Mesendoderm (in vitro differentiated cells): ENCODE results near the gene S100Z.
"Not testable (repeated sequence)": the region's sequence is repeated elsewhere in the genome, so short reads cannot be mapped to it uniquely, and the experiment has no call there.

Experiments used
- DNase-seq: peaks from one replicate; pipeline ENCODE4 v3.0.0; 2013
- H2AK5ac ChIP-seq: 2 replicates; pipeline ENCODE4 v1.6.1; 2013; ENCODE audit warnings: low read length, inconsistent platforms
- H2BK120ac ChIP-seq: 2 replicates; pipeline ENCODE4 v1.6.1; 2013; ENCODE audit warnings: low read depth, mild to moderate bottlenecking, low read length, moderate library complexity, mixed read lengths
- H2BK15ac ChIP-seq: replicated peaks from 2 replicates; pipeline ENCODE4 v1.6.1; 2013; ENCODE audit warnings: low read depth, mild to moderate bottlenecking, moderate library complexity
- H2BK5ac ChIP-seq: 2 replicates; pipeline ENCODE4 v1.6.1; 2013; ENCODE audit warnings: low read length, inconsistent platforms
- H3K18ac ChIP-seq: 2 replicates; pipeline ENCODE4 v1.6.1; 2013; ENCODE audit warnings: mild to moderate bottlenecking, low read length, mixed read lengths
- H3K23ac ChIP-seq: one replicate; pipeline ENCODE4 v1.6.1; 2013; ENCODE audit warnings: low read length
- H3K27ac ChIP-seq: 2 replicates; pipeline ENCODE4 v1.5.1; 2013; ENCODE audit warnings: low read depth, mild to moderate bottlenecking, inconsistent platforms, low read length, moderate library complexity
- H3K27me3 ChIP-seq: 2 replicates; pipeline ENCODE4 v1.6.1; 2013; ENCODE audit warnings: low read length, control low read depth, mild to moderate bottlenecking, inconsistent platforms; ENCODE audit not compliant: insufficient read depth, poor library complexity
- H3K36me3 ChIP-seq: 2 replicates; pipeline ENCODE4 v1.6.1; 2013; ENCODE audit warnings: low read length, inconsistent platforms; ENCODE audit not compliant: control insufficient read depth, insufficient read depth
- H3K4ac ChIP-seq: one replicate; pipeline ENCODE4 v1.6.1; 2013; ENCODE audit warnings: low read depth, mild to moderate bottlenecking, low read length, moderate library complexity
- H3K4me1 ChIP-seq: 2 replicates; pipeline ENCODE4 v1.6.1; 2013; ENCODE audit warnings: low read depth, low read length, inconsistent platforms; ENCODE audit not compliant: control insufficient read depth
- H3K4me2 ChIP-seq: 2 replicates; pipeline ENCODE4 v1.6.1; 2013; ENCODE audit warnings: low read length
- H3K4me3 ChIP-seq: 2 replicates; pipeline ENCODE4 v1.5.1; 2013; ENCODE audit warnings: mild to moderate bottlenecking, low read length
- H3K56ac ChIP-seq: one replicate; pipeline ENCODE4 v1.6.1; 2013; ENCODE audit warnings: low read length
- H3K79me1 ChIP-seq: 2 replicates; pipeline ENCODE4 v1.6.1; 2013; ENCODE audit warnings: low read length, inconsistent platforms
- H3K79me2 ChIP-seq: 2 replicates; pipeline ENCODE4 v1.6.1; 2013; ENCODE audit warnings: mild to moderate bottlenecking, low read length; ENCODE audit not compliant: control insufficient read depth, insufficient read depth
- H3K9ac ChIP-seq: 2 replicates; pipeline ENCODE4 v1.6.1; 2013; ENCODE audit warnings: low read length, inconsistent platforms
- H4K5ac ChIP-seq: one replicate; pipeline ENCODE4 v1.6.1; 2013; ENCODE audit warnings: low read length
- H4K8ac ChIP-seq: one replicate; pipeline ENCODE4 v1.6.1; 2013; ENCODE audit warnings: low read depth, mild to moderate bottlenecking, control low read depth, low read length, moderate library complexity
- WGBS: extraction: QIAGEN DNeasy Blood & Tissue Kit; methylation state at CpG from one replicate; pipeline ENCODE4 v1.1.7; 2013; ENCODE audit warnings: low lambda C conversion rate, missing lambda C conversion rate; ENCODE audit not compliant: insufficient coverage; ENCODE audit errors: extremely low coverage; 5-methylcytosine and 5-hydroxymethylcytosine counted together

Gene S100Z

DNA sequence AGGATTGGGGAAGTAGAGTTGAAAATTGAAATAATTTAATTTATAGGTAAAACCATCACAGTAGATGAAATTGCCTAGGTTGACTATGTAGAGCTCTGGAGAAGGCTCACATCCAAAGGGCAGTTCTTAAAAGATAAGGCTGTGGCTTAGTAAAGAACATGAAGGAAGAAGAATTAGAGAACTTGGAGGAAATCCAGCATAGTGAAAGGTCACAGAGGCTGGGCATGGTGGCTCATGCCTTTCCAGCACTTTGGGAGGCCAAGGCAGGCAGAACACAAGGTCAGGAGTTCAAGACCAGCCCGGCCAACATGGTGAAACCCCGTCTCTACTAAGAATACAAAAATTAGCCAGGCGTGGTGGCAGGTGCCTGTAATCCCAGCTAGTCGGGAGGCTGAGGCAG, 7.0 kb downstream of the S100Z start:
- H3K4ac ChIP-seq, H2BK5ac ChIP-seq, H3K27me3 ChIP-seq, H3K36me3 ChIP-seq, H3K79me1 ChIP-seq, H3K56ac ChIP-seq, H3K23ac ChIP-seq, H3K27ac ChIP-seq, H2AK5ac ChIP-seq, H3K18ac ChIP-seq, H4K5ac ChIP-seq, H2BK15ac ChIP-seq, H2BK120ac ChIP-seq, H3K4me1 ChIP-seq, H3K4me2 ChIP-seq, DNase-seq, H3K4me3 ChIP-seq, H4K8ac ChIP-seq, H3K79me2 ChIP-seq, H3K9ac ChIP-seq: not testable (repeated sequence)
- WGBS: no CpG with 5 or more reads among the region's 4 CpGs

- no CpG with 5 or more reads among the region's 10 CpGs for WGBS
Measured at GRCh38 chr5:76859591-76860247, 9.9 kb downstream of the S100Z start.

GRCh38 chr5:76861612-76862011, 11.8 kb downstream of the S100Z start:
- Histone ChIP-seq H3K27me3 (no peaks in the 10 kb centered on the region), H3K56ac (no peak overlapping the region), H2AK5ac (no peak overlapping the region), H2BK5ac (no peak overlapping the region), H3K79me1 (no peaks in the 10 kb centered on the region), H2BK120ac (no peak overlapping the region), H3K79me2 (no peaks in the 10 kb centered on the region), H3K4me3 (no peak overlapping the region), H3K27ac (no peak overlapping the region), H3K18ac (no peak overlapping the region), H3K4ac (no peak overlapping the region), H4K5ac (no peak overlapping the region), H3K4me2 (no peak overlapping the region), H3K36me3 (no peaks in the 10 kb centered on the region), H3K9ac (no peak overlapping the region), H3K23ac (no peak overlapping the region), H3K4me1 (no peaks in the 10 kb centered on the region), H4K8ac (no peak overlapping the region), H2BK15ac (no peak overlapping the region)
- no peak for DNase-seq
- WGBS: no CpG with 5 or more reads among the region's 5 CpGs

More at GRCh38 chr5:76859591-76860247, 9.9 kb downstream of the S100Z start:
- Histone ChIP-seq H3K4me2 (no peak overlapping the region), H4K5ac (no peak overlapping the region), H2BK120ac (no peak overlapping the region), H2AK5ac (no peak overlapping the region), H2BK5ac (no peak overlapping the region), H3K4me1 (no peaks in the 10 kb centered on the region), H2BK15ac (no peak overlapping the region), H3K36me3 (no peaks in the 10 kb centered on the region), H3K79me1 (no peaks in the 10 kb centered on the region), H3K56ac (no peak overlapping the region), H3K18ac (peak overlapping the region; percentile 60), H3K79me2 (no peaks in the 10 kb centered on the region), H4K8ac (no peak overlapping the region), H3K9ac (no peak overlapping the region), H3K23ac (no peak overlapping the region), H3K4me3 (no peak overlapping the region), H3K4ac (no peak overlapping the region), H3K27me3 (no peaks in the 10 kb centered on the region), H3K27ac (no peak overlapping the region)
- DNase-seq: no peak

- H4K8ac ChIP-seq: no peak overlapping the region
- H3K79me1 ChIP-seq: no peaks in the 10 kb centered on the region
- H3K9ac ChIP-seq: no peak overlapping the region
- no peaks in the 10 kb centered on the region for H3K4me1 ChIP-seq
- no peak overlapping the region for H2BK5ac ChIP-seq
- H3K79me2 ChIP-seq: no peaks in the 10 kb centered on the region
- H3K27ac ChIP-seq: no peak overlapping the region
- H3K4me3 ChIP-seq: no peak overlapping the region
- H3K56ac ChIP-seq: no peak overlapping the region
- H3K4me2 ChIP-seq: no peak overlapping the region
- H3K36me3 ChIP-seq: no peaks in the 10 kb centered on the region
- no peak for DNase-seq
- no peak overlapping the region for H4K5ac ChIP-seq
- H3K18ac ChIP-seq: no peak overlapping the region
- no peak overlapping the region for H2BK15ac ChIP-seq
- no peak overlapping the region for H3K4ac ChIP-seq
- no peak overlapping the region for H2AK5ac ChIP-seq
- H3K23ac ChIP-seq: no peak overlapping the region
- no CpG with 5 or more reads among the region's 1 CpG for WGBS
- no peak overlapping the region for H2BK120ac ChIP-seq
- no peaks in the 10 kb centered on the region for H3K27me3 ChIP-seq
Measured at GRCh38 chr5:76863001-76863400, 13.2 kb downstream of the S100Z start.

- Histone ChIP-seq H3K79me1 (no peaks in the 10 kb centered on the region), H2BK15ac (no peak overlapping the region), H3K9ac (no peak overlapping the region), H3K27me3 (no peaks in the 10 kb centered on the region), H3K18ac (no peak overlapping the region), H4K5ac (no peak overlapping the region), H2AK5ac (no peak overlapping the region), H2BK120ac (no peak overlapping the region), H3K4me1 (no peaks in the 10 kb centered on the region), H3K79me2 (no peaks in the 10 kb centered on the region), H3K4me2 (no peak overlapping the region), H3K27ac (no peak overlapping the region), H2BK5ac (no peak overlapping the region), H3K23ac (no peak overlapping the region), H3K4ac (no peak overlapping the region), H3K56ac (no peak overlapping the region), H4K8ac (no peak overlapping the region), H3K4me3 (no peak overlapping the region), H3K36me3 (no peaks in the 10 kb centered on the region)
- DNase-seq: no peak
- no CpG with 5 or more reads among the region's 2 CpGs for WGBS
Measured at GRCh38 chr5:76866503-76866902, 16.7 kb downstream of the S100Z start.

- no peak for DNase-seq
- WGBS: no CpG with 5 or more reads among the region's 4 CpGs
- no peak overlapping the region for H2BK15ac ChIP-seq
Measured at GRCh38 chr5:76867038-76867437, 17.2 kb downstream of the S100Z start.

More at GRCh38 chr5:76867038-76867437, 17.2 kb downstream of the S100Z start:
- no peak overlapping the region for H4K5ac ChIP-seq
- no peak overlapping the region for H2AK5ac ChIP-seq
- no peak overlapping the region for H3K23ac ChIP-seq
- no peaks in the 10 kb centered on the region for H3K36me3 ChIP-seq
- no peak overlapping the region for H3K56ac ChIP-seq
- H3K79me2 ChIP-seq: no peaks in the 10 kb centered on the region
- H4K8ac ChIP-seq: no peak overlapping the region
- H3K79me1 ChIP-seq: no peaks in the 10 kb centered on the region
- no peak overlapping the region for H3K4ac ChIP-seq
- no peak overlapping the region for H3K4me2 ChIP-seq
- H3K27me3 ChIP-seq: no peaks in the 10 kb centered on the region
- no peak overlapping the region for H3K9ac ChIP-seq
- H3K4me1 ChIP-seq: no peaks in the 10 kb centered on the region
- H3K18ac ChIP-seq: no peak overlapping the region
- no peak overlapping the region for H2BK120ac ChIP-seq
- H3K27ac ChIP-seq: no peak overlapping the region
- no peak overlapping the region for H3K4me3 ChIP-seq
- no peak overlapping the region for H2BK5ac ChIP-seq
